ENCODE results near the gene RASSF4.

The RASSF4 gene

DNA sequence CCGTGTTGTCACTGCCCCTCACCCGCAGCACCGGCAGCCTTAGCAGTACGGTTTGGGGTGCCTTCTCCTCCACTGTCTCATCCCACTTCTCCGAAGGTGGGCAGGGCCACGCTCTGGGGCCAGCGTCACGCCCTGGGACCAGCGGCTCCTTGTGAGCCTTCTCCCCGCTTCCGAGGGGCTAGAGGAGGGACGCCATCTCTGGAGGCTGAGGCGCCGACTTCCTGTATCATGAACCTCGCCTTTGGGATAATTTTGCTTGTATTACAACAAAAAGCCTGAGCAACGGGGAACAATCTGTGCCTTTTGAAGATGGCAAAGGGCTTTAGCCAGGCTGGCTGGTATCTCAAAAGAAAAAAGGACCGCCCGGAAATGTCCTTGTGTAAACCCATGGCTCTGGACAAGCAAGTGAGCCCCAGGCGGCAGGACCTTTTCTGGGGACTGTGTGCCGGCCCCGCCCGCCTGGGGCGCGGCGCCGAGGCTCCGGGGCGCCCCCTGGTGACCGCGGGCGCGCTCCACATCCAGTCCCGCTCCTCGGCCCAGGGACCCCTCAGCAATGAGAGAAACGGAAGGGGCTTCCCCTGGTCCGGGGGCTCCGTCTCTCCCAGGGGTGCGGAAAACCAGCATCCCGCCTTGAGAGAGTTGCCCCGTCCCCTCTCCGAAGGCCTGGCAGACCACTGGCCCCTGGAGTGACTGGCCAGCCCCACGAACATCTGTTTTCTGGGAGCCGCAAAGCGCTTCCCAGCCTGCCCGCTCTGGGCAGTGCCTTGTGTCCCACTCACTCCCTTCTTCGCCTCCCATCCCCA is 15.2 kb downstream of the RASSF4 start:
- Histone ChIP-seq H3K36me3 (ENCODE audit: low read depth) (no peaks in the 10 kb centered on the region), H3K4me3 (ENCODE audit: severe bottlenecking) (peak overlapping the region; percentile 12), H3K4me1 (ENCODE audit: insufficient read depth, poor library complexity, severe bottlenecking) (peaks cover 18% of the 10 kb centered on the region), H3K27ac (ENCODE audit: poor library complexity, severe bottlenecking) (no peak overlapping the region), H3K27me3 (ENCODE audit: insufficient read depth, poor library complexity, severe bottlenecking) (no peaks in the 10 kb centered on the region), H3K9me3 (ENCODE audit: severe bottlenecking) (no peaks in the 10 kb centered on the region)
- TF ChIP-seq, protein P1, sequence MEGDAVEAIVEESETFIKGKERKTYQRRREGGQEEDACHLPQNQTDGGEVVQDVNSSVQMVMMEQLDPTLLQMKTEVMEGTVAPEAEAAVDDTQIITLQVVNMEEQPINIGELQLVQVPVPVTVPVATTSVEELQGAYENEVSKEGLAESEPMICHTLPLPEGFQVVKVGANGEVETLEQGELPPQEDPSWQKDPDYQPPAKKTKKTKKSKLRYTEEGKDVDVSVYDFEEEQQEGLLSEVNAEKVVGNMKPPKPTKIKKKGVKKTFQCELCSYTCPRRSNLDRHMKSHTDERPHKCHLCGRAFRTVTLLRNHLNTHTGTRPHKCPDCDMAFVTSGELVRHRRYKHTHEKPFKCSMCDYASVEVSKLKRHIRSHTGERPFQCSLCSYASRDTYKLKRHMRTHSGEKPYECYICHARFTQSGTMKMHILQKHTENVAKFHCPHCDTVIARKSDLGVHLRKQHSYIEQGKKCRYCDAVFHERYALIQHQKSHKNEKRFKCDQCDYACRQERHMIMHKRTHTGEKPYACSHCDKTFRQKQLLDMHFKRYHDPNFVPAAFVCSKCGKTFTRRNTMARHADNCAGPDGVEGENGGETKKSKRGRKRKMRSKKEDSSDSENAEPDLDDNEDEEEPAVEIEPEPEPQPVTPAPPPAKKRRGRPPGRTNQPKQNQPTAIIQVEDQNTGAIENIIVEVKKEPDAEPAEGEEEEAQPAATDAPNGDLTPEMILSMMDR (IDR thresholded peaks at IDR 0.05; ENCODE audit: poor library complexity, severe bottlenecking): peak; percentile 89
- ATAC-seq (ENCODE audit: low read depth): peak; percentile 69
- no peak for DNase-seq (ENCODE audit: low spot score)

GRCh38 chr10:44975431-44976331 is 16.1 kb downstream of the RASSF4 start:
- TF ChIP-seq, protein P1 (IDR thresholded peaks at IDR 0.05; ENCODE audit: poor library complexity, severe bottlenecking): no peak
- Histone ChIP-seq H3K27ac (ENCODE audit: poor library complexity, severe bottlenecking) (no peak overlapping the region), H3K36me3 (ENCODE audit: low read depth) (no peaks in the 10 kb centered on the region), H3K27me3 (ENCODE audit: insufficient read depth, poor library complexity, severe bottlenecking) (no peaks in the 10 kb centered on the region), H3K9me3 (ENCODE audit: severe bottlenecking) (no peaks in the 10 kb centered on the region), H3K4me3 (ENCODE audit: severe bottlenecking) (no peak overlapping the region), H3K4me1 (ENCODE audit: insufficient read depth, poor library complexity, severe bottlenecking) (peaks cover 26% of the 10 kb centered on the region)
- ATAC-seq (ENCODE audit: low read depth) (no peak), DNase-seq (ENCODE audit: low spot score) (no peak)

DNA sequence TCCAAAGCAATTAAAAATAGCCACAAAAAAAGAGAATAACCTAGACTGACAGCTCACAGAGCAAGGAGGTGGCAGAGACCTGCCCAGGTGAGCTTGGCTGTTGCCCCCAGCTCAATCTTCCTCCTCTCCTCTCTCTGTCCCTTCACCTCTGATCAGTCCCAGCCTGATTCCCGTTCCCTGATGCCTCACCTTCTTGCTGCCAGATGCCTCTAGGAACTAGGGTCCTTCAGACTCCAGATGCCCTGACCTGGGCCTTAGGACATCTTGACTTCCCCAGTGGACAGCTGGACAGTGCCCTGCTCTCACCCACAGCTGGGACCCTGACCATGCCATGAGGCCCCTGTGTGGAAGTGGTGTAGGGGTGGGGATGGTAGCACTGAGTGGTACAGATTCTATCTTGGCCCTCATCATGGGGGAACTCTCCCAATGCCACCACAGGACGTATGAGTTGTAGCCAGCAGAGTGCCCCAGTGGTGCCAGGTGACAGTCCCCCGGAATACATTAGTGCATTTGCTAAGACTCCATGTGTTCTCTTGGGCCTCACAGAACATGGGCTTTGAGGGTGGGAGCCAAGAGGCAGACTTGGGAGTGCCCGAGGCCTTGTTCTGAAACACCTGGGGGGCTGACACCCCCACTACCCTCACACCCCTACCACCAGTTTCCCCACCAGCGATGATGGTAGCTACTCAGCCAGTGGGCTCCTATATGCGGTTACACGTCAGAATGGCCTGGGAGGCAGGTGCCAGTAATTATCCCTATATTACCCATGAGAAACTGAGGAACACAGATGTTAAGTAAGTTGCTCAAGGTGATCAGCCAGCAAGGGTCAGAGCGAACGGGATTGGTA is 17.0 kb downstream of the RASSF4 start:
- Histone ChIP-seq H3K4me3 (ENCODE audit: severe bottlenecking) (no peak overlapping the region), H3K27ac (ENCODE audit: poor library complexity, severe bottlenecking) (no peak overlapping the region), H3K9me3 (ENCODE audit: severe bottlenecking) (no peaks in the 10 kb centered on the region), H3K4me1 (ENCODE audit: insufficient read depth, poor library complexity, severe bottlenecking) (peaks cover 35% of the 10 kb centered on the region), H3K36me3 (ENCODE audit: low read depth) (no peaks in the 10 kb centered on the region), H3K27me3 (ENCODE audit: insufficient read depth, poor library complexity, severe bottlenecking) (no peaks in the 10 kb centered on the region)
- ATAC-seq (ENCODE audit: low read depth) (no peak), DNase-seq (ENCODE audit: low spot score) (no peak)
- TF ChIP-seq, protein P1 (IDR thresholded peaks at IDR 0.05; ENCODE audit: poor library complexity, severe bottlenecking): no peak

GRCh38 chr10:44977287-44978212 is 17.9 kb downstream of the RASSF4 start:
- ATAC-seq (ENCODE audit: low read depth): no peak
- Histone ChIP-seq H3K36me3 (ENCODE audit: low read depth) (no peaks in the 10 kb centered on the region), H3K27ac (ENCODE audit: poor library complexity, severe bottlenecking) (no peak overlapping the region), H3K4me3 (ENCODE audit: severe bottlenecking) (no peak overlapping the region), H3K9me3 (ENCODE audit: severe bottlenecking) (no peaks in the 10 kb centered on the region), H3K27me3 (ENCODE audit: insufficient read depth, poor library complexity, severe bottlenecking) (no peaks in the 10 kb centered on the region), H3K4me1 (ENCODE audit: insufficient read depth, poor library complexity, severe bottlenecking) (peaks cover 43% of the 10 kb centered on the region)
- no peak for DNase-seq (ENCODE audit: low spot score)
- TF ChIP-seq, protein P1 (IDR thresholded peaks at IDR 0.05; ENCODE audit: poor library complexity, severe bottlenecking): no peak

Measured in RWPE2 (cell line).